ENCODE results near the gene PMF1.

DNA sequence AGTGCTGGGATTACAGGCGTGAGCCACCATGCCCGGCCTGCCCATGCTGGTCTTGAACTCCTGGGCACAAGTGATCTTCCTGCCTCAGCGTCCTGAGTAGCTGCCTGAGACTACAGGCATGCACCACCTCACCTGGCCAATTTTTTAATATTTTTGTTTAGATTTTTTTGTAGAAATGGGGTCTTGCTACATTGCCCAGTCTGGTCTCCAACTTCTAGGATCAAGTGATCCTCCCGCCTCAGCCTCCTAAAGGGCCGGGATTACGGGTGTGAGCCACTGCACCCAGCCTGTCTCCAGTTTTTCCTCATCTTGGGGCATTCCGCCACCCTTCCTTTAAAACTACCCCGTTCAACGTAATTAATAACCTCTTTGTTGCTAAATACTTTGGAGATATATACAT, 7.4 kb downstream of the PMF1 start:
- no peak for TF ChIP-seq CTCF (CRISPR knock-in tag; IDR thresholded peaks at IDR 0.05)
- no peak for TF ChIP-seq MYC (CRISPR knock-in tag; IDR thresholded peaks at IDR 0.05; ENCODE audit: borderline replicate concordance)

Data from HepG2 (cell line).